Stimulated activated naive B cell treated with anti-CD40 and anti-IgM and Interleukin-4, amounts not matched to agents 10 μg/mL and 1 μg/mL and 100 μg/mL, for 72 hours (primary cell): ENCODE data around the gene CLIP3.
"Not testable (repeated sequence)": the region's sequence is repeated elsewhere in the genome, so short reads cannot be mapped to it uniquely, and the experiment has no call there.

Experiments
- ATAC-seq, 2 donors: fragments of 150-1000 bp; cut with Tn5 transposase; replicated peaks; 2 replicates each; pipeline ENCODE4 v1.10.0; 2021; ENCODE audit warnings: moderate library complexity in 1 of 2
- DNase-seq: peaks from one replicate; pipeline ENCODE4 v3.0.0; 2021
- H3K27ac Mint-ChIP-seq: one replicate; pipeline ENCODE4 v1.8.0; 2022; ENCODE audit warnings: mild to moderate bottlenecking, mixed read lengths
- H3K27me3 Mint-ChIP-seq, 2 donors: one replicate each; pipeline ENCODE4 v1.8.0; 2022; ENCODE audit warnings: mixed read lengths in 2 of 2
- H3K36me3 Mint-ChIP-seq, 2 donors: one replicate each; pipeline ENCODE4 v1.8.0; 2022; ENCODE audit warnings: mixed read lengths in 2 of 2, mild to moderate bottlenecking in 1 of 2
- H3K4me1 Mint-ChIP-seq, 2 donors: one replicate each; pipeline ENCODE4 v1.8.0; 2022; ENCODE audit warnings: mixed read lengths in 2 of 2, mild to moderate bottlenecking in 1 of 2
- H3K4me3 Mint-ChIP-seq, 2 donors: one replicate each; pipeline ENCODE4 v1.8.0; 2022; ENCODE audit warnings: mild to moderate bottlenecking in 2 of 2, mixed read lengths in 2 of 2, moderate library complexity in 1 of 2
- H3K9me3 Mint-ChIP-seq, 2 donors: one replicate each; pipeline ENCODE4 v1.8.0; 2022; ENCODE audit warnings: mixed read lengths in 2 of 2, mild to moderate bottlenecking in 1 of 2

The CLIP3 gene, protein sequence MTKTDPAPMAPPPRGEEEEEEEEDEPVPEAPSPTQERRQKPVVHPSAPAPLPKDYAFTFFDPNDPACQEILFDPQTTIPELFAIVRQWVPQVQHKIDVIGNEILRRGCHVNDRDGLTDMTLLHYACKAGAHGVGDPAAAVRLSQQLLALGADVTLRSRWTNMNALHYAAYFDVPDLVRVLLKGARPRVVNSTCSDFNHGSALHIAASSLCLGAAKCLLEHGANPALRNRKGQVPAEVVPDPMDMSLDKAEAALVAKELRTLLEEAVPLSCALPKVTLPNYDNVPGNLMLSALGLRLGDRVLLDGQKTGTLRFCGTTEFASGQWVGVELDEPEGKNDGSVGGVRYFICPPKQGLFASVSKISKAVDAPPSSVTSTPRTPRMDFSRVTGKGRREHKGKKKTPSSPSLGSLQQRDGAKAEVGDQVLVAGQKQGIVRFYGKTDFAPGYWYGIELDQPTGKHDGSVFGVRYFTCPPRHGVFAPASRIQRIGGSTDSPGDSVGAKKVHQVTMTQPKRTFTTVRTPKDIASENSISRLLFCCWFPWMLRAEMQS

DNA sequence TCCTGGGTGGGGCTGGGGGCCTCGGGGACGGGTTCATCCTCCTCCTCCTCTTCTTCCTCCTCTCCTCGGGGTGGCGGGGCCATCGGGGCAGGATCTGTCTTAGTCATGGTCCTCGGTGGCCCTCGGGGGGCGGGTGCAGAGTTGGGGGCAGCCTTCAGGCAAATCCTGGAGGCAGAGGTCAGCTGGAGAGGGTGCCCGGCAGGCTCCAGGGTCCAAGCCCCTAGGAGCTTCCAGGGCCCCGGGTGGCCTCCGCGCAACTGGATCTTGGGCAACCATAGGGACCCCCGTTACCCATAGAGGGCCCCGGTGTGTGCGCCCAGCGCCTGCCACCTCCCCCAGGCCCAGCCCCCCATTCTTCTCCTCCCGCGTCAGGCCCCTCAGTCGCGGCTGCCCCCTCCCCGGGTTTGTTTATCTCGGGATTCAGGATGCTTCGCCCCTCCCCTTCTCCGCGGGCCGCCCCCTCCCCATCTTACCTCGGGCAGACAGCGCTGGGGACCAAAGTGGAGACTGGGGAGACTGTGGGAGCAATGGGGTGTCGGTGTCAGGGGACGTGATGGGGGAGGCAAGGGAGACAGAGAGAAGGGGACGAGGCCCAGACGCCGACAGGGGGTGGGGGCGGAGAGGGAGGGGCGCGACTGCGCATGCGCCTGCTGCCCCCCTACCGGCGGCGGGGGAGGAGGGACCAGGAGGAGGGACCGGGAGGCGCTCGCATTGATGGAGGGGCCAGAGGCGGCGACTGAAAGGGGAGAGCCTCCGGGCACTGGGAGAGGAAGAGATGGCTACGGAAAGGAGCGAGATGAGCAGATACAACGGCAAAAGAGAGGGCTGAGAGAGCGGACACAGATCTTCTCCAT is at the start of gene CLIP3:
TSS of gene CLIP3 (minus strand) at position 623 of the 854 bp plus-strand sequence. CDS start at position 107, 516 bp downstream.
- peak within 1 kb of the TSS; percentile 45 to 62 for H3K4me3 Mint-ChIP-seq
- H3K27ac Mint-ChIP-seq, result peak within 1 kb of the TSS; percentile 70
- ATAC-seq (peak; percentile 39 to 44), DNase-seq (no peak)
- peaks cover 8 to 11% of the 10 kb centered on the region in 2 donors for H3K27me3 Mint-ChIP-seq
- H3K4me1 Mint-ChIP-seq, result peaks cover 7 to 14% of the 10 kb centered on the region in 2 donors
- no peaks in the 10 kb centered on the region for H3K9me3 Mint-ChIP-seq
- peaks cover 45 to 47% of the 10 kb centered on the region in 2 donors for H3K36me3 Mint-ChIP-seq

DNA sequence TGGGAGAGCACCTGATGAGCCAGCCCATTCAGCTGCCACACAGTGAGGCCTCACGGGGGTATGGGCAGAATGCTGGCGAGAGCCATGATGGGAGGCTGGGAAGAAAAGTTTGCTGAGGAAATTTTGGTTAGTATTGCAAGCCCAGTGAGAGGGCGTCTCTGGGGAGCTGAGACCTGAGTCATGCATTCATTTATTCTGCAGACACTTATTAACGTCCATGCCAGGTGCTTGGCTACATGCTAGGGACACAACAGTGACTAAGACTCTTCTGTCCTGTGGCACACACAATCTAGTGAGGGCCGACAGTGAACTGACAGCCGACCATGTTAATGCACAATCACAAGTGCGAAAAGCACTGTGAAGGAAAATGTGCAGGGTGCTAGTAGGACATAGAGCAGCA is 49.2 kb upstream of the CLIP3 start:
- Mint-ChIP-seq H3K4me3 (no peak overlapping the region), H3K9me3 (no peaks in the 10 kb centered on the region), H3K4me1 (no peaks in the 10 kb centered on the region), H3K27ac (no peak overlapping the region), H3K27me3 (no peaks in the 10 kb centered on the region), H3K36me3 (peaks cover 18 to 44% of the 10 kb centered on the region in 2 donors)
- no peak for DNase-seq
- no peak for ATAC-seq

DNA sequence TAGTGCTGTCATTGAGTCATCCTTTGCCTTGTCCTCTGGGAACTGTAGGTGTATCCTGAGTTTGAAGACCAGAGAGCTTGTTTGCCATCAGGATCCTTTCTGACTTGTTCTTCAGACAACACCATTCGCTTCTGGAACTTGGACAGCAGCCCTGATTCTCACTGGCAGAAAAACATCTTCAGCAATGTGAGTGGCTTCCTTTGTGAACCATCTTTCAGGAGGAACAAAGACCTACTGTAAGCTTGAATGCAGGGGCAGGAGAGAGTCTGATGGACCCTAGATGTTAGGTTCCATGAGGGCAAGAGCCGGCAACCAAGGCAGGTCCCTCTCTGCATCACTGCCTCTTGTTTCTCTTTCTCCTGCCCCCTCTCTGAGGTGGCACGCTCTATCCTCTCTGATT is 48.7 kb upstream of the CLIP3 start:
- Mint-ChIP-seq H3K4me1 (no peaks in the 10 kb centered on the region), H3K27me3 (no peaks in the 10 kb centered on the region), H3K27ac (no peak overlapping the region), H3K36me3 (peaks cover 17 to 43% of the 10 kb centered on the region in 2 donors), H3K9me3 (no peaks in the 10 kb centered on the region), H3K4me3 (no peak overlapping the region)
- ATAC-seq (no peak), DNase-seq (no peak)

DNA sequence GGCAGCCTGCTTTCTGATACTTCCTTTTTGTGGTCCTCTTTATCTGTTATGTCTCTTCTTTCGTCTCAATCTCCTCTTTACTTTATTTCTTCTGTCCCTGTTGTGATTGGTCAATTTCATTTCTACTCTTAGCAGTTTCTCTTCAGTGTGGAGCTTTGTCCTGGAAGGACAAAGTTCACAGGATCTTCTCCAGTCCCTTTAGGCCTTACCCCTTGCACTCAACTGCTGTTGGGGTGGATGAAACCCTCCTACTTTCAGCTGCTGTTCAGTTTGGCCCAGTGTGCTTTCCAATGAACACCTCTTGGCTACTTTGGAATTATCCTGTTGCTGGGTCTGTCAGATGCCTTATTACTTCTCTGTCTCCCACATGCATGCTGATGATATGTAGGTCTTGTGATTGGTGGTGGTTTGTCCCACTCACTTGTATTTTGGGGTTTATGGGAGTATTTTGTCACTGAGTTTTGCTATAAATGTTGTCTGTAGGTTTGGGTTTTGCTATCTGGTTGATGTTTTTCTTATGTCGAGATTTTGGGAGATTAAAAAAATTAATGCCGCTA is 46.8 kb upstream of the CLIP3 start:
- no peaks in the 10 kb centered on the region for H3K27me3 Mint-ChIP-seq
- peaks cover 16 to 40% of the 10 kb centered on the region in 2 donors for H3K36me3 Mint-ChIP-seq
- H3K9me3 Mint-ChIP-seq, result no peaks in the 10 kb centered on the region
- no peaks in the 10 kb centered on the region for H3K4me1 Mint-ChIP-seq
- no peak overlapping the region for H3K4me3 Mint-ChIP-seq
- H3K27ac Mint-ChIP-seq, result no peak overlapping the region
- ATAC-seq (no peak), DNase-seq (no peak)

DNA sequence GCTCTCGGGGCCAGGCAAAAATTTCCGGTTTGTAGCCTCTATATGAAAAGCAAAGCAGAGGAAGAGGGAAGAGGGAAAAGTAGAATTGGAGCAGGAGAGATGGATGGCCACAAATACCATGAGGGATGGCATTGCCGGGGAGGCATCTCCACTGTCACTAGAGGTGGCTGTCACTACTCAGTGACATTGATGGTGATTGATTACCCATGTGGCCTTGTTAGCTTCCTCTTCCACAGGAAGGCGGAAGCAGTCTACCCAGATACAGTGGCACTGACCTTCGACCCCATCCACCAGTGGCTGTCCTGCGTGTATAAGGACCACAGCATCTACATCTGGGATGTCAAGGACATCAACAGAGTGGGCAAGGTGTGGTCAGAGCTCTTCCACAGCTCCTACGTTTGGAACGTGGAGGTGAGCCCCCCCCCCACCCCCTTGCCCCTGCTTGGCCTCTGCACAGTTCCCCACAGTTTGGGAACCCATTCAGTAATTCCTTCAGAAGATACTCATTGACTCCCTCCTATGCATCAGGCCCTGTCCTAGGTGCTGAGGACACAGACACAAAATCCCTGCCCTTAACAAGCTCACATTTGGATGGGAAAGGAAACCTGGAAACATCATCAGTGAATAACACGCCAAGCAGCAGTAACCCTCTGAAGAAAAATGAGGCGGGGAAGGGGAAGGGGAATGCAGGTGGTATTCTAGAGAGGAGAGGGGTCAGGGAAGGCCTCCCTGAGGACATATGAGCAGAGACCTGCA is 40.6 kb upstream of the CLIP3 start:
- peaks cover 6 to 10% of the 10 kb centered on the region in 2 donors for H3K36me3 Mint-ChIP-seq
- no peaks in the 10 kb centered on the region for H3K4me1 Mint-ChIP-seq
- no peak overlapping the region for H3K4me3 Mint-ChIP-seq
- H3K27me3 Mint-ChIP-seq, result no peaks in the 10 kb centered on the region
- ATAC-seq (no peak), DNase-seq (no peak)
- no peak overlapping the region for H3K27ac Mint-ChIP-seq
- no peaks in the 10 kb centered on the region for H3K9me3 Mint-ChIP-seq

DNA sequence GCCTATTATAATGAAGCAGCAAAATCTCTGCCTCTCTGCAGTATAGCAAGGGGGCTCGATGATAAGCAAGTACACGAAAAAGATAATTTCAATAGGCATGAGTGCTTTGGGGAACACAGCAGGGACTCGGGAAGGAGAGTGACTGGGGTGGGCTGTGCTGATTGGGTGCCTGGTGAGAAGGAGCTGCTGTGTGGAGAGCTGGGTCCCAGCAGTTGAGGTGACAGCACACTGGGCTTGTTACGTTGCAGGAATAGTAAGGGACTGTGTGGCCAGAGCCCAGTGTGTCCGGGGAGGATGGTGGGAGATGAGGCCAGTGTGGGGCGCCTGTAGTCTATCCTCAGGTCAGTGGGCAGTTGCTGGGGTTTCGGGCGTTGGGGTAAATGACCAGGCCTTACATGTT is 39.4 kb upstream of the CLIP3 start:
- Mint-ChIP-seq H3K4me3 (no peak overlapping the region), H3K9me3 (no peaks in the 10 kb centered on the region), H3K4me1 (no peaks in the 10 kb centered on the region), H3K36me3 (peaks cover 5 to 16% of the 10 kb centered on the region in 2 donors), H3K27ac (no peak overlapping the region), H3K27me3 (no peaks in the 10 kb centered on the region)
- DNase-seq (no peak), ATAC-seq (no peak)

DNA sequence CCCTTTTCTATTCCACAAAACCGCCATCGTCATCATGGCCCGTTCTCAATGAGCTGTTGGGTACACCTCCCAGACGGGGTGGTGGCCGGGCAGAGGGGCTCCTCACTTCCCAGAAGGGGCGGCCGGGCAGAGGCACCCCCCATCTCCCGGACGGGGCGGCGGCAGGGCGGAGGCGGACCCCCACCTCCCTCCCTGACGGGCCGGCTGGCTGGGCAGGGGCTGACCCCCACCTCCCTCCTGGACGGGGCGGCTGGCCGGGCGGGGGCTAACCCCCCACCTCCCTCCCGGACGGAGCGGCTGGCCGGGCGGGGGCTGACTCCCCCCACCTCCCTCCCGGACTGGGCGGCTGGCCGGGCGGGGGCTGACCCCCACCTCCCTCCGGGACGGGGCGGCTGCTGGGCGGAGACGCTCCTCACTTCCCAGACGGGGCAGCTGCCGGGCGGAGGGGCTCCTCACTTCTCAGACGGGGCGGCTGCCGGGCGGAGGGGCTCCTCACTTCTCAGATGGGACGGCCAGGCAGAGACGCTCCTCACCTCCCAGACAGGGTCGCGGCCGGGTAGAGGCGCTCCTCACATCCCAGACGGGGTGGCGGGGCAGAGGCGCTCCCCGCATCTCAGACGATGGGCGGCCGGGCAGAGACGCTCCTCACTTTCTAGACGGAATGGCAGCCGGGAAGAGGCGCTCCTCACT is 36.3 kb upstream of the CLIP3 start:
- not testable (repeated sequence) for H3K27me3 Mint-ChIP-seq, H3K27ac Mint-ChIP-seq, DNase-seq, H3K4me1 Mint-ChIP-seq, ATAC-seq, H3K4me3 Mint-ChIP-seq, H3K9me3 Mint-ChIP-seq
- peaks cover 8 to 16% of the 10 kb centered on the region in 2 donors for H3K36me3 Mint-ChIP-seq

DNA sequence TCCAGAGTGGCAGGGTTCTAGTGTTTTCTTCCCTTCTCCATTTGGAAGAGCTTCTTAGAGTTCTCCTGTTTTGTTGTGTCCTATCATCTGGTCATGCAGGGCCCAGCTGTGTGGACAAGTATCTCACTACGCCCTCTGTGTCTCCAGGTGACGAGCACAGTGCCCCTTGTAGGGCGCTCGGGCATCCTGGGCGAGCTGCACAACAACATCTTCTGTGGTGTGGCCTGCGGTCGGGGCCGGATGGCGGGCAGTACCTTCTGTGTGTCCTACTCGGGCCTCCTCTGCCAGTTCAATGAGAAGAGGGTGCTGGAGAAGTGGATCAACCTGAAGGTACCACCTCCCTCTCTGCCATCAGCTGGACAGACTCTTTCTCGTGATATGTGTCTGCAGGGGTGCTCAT is 35.0 kb upstream of the CLIP3 start:
- ATAC-seq, result no peak
- Mint-ChIP-seq H3K36me3 (peaks cover 8 to 16% of the 10 kb centered on the region in 2 donors), H3K27ac (no peak overlapping the region), H3K4me3 (no peak overlapping the region), H3K4me1 (peaks cover 5% of the 10 kb centered on the region in 2 donors), H3K27me3 (no peaks in the 10 kb centered on the region), H3K9me3 (no peaks in the 10 kb centered on the region)
- DNase-seq, result no peak

DNA sequence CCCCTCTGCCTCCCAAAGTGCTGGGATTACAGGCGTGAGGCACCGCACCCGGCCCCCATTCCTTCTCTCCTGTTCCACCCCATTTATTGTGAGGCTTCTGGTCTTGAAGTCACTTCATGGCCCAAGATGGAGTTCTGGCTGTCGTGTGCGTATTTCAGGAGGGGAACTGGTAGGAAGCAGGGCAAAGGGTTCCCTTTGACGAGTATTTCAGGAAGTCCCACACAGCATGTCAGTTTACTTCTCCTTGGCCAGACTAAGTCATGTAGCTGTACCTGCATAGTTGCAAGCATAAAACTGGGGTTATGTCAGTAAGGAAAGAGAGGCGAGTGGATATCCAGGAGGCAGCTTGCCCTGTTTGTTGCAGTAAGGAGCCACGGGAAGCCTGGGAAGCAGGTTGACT is 32.2 kb upstream of the CLIP3 start:
- ATAC-seq (no peak), DNase-seq (no peak)
- H3K9me3 Mint-ChIP-seq, result no peaks in the 10 kb centered on the region
- H3K27ac Mint-ChIP-seq, result no peak overlapping the region
- no peak overlapping the region for H3K4me3 Mint-ChIP-seq
- H3K36me3 Mint-ChIP-seq, result peaks cover 7 to 21% of the 10 kb centered on the region in 2 donors
- peaks cover 5 to 6% of the 10 kb centered on the region in 2 donors for H3K4me1 Mint-ChIP-seq
- H3K27me3 Mint-ChIP-seq, result no peaks in the 10 kb centered on the region

DNA sequence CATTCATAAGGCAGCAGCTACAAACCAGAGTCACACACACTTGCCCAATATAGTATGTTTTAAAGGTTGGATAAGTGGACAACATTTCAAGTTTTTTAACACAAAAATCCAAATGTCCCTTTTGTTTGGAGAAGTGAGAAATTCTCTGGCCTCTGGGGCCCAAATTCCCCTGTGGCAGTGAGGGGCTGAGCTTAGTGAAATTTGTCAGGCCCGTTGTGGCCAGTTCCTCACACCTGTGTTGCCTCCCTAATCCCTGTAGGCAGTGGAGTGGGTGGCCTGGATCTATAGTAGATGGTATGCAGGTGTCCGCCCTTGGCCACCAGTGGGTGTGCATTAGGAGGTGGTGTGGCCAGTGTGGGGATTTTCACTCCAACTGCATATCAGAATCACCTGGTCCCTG is 28.7 kb upstream of the CLIP3 start:
- Mint-ChIP-seq H3K4me3 (no peak overlapping the region), H3K27me3 (no peaks in the 10 kb centered on the region), H3K4me1 (peaks cover 5 to 7% of the 10 kb centered on the region in 2 donors), H3K36me3 (peaks cover 4 to 21% of the 10 kb centered on the region in 2 donors), H3K9me3 (no peaks in the 10 kb centered on the region), H3K27ac (no peak overlapping the region)
- no peak for DNase-seq
- ATAC-seq, result peak in 1 of 2 donors; percentile 51

DNA sequence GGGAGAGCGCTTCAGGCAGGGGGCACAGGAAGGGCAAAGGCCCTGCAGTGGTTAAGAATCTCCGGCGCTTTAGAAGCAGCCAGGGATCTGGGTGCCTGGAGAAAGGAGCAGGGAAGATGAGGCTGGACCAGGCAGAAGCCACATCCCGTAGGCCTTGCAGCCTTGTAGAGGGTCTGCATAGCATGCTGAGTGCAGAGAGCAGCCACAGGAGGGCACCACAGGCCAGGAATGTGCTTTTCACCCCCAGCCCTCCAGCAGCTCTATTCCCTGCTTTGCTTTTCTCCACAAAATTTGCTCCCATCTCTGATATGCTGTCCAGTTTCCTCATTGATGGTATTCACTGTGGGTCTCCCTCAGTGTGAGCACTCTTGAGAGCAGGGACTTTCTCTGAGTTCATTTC is 27.8 kb upstream of the CLIP3 start:
- H3K27ac Mint-ChIP-seq, result no peak overlapping the region
- no peak overlapping the region for H3K4me3 Mint-ChIP-seq
- DNase-seq (no peak), ATAC-seq (peak in 1 of 2 donors; percentile 70)
- no peaks in the 10 kb centered on the region for H3K27me3 Mint-ChIP-seq
- H3K9me3 Mint-ChIP-seq, result no peaks in the 10 kb centered on the region
- H3K36me3 Mint-ChIP-seq, result peaks cover 1 to 21% of the 10 kb centered on the region in 2 donors
- H3K4me1 Mint-ChIP-seq, result peaks cover 13 to 14% of the 10 kb centered on the region in 2 donors

DNA sequence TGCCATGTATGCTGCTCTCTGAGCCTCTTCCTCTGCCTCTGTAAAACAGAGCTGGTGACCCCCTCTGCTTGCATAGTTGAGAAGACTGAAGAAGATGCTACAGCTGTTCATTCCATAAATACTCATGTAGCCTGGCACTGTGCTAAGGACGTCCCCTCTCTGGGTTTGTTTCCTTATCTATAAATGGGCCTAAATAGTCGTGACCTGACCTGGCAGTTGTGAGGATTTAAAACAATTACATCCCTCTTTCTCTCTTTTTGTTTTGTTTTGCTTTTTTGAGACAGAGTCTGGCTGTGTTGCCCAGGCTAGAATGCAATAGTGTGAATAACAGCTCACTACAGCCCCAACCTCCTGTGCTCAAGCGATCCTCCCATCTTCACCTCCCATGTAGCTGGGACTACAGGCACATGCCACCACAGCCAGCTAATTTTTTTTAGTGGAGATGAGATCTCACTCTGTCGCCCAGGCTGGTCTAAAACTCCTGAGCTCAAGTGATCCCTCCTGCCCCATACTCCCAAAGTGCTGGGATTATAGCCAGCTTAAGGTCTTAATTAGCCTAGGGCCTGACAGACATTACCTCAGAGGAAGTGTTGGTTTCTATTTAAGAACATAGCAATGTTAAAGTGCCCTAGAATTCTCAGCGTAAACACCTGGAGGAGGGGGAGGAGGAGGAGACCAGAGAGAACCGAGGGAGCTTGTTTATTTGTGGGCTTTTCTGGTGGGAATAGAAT is 26.7 kb upstream of the CLIP3 start:
- no peaks in the 10 kb centered on the region for H3K27me3 Mint-ChIP-seq
- H3K27ac Mint-ChIP-seq, result no peak overlapping the region
- H3K4me1 Mint-ChIP-seq, result peaks cover 16 to 19% of the 10 kb centered on the region in 2 donors
- DNase-seq, result no peak
- no peaks in the 10 kb centered on the region for H3K9me3 Mint-ChIP-seq
- no peak for ATAC-seq
- peaks cover 1 to 21% of the 10 kb centered on the region in 2 donors for H3K36me3 Mint-ChIP-seq
- H3K4me3 Mint-ChIP-seq, result no peak overlapping the region
